ENCODE measurements around the gene SORBS2.
A peak's percentile ranks its signal among the peaks of the same experiment; 100 is the strongest.

The SORBS2 gene

DNA sequence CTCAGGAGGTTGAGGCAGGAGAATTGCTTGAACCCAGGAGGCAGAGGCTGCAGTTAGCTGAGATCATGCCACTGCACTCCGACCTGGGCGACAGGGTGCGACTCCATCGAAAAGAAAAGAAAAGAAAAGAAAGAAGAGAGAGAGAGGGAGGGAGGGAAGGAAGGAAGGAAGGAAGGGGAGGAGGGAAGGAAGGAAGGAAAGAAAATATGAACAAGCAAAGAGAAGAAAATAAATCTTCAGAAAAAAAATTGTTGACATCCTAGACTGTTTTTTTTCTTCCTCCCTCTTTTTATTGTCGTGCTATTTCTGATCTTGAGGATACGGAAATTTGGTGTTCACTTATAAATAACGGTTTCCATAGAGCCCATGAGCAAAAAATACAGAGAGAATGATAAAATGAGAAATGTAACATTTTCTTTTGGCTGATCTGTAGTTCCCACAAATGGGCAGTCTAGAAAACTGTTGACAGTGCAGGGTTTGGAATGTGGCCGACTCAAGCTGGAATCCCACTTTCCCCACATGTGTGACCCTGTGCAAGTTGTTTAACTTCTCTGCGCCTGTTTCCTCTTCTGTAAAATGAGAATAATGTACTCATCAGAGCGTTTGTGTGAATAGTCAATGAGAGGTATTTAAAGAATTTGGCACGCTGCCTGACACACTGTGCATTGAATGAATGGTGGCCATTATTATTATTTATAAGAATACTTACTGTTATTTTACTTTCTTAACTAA lies 19.4 kb downstream of the SORBS2 start:
- DNase-seq (ENCODE audit: insufficient read length, low spot score) = no peak
- FAIRE-seq = peak; percentile 41
- no peak for TF ChIP-seq CTCF (IDR thresholded peaks at IDR 0.05; ENCODE audit: insufficient read depth, missing control alignments)

DNA sequence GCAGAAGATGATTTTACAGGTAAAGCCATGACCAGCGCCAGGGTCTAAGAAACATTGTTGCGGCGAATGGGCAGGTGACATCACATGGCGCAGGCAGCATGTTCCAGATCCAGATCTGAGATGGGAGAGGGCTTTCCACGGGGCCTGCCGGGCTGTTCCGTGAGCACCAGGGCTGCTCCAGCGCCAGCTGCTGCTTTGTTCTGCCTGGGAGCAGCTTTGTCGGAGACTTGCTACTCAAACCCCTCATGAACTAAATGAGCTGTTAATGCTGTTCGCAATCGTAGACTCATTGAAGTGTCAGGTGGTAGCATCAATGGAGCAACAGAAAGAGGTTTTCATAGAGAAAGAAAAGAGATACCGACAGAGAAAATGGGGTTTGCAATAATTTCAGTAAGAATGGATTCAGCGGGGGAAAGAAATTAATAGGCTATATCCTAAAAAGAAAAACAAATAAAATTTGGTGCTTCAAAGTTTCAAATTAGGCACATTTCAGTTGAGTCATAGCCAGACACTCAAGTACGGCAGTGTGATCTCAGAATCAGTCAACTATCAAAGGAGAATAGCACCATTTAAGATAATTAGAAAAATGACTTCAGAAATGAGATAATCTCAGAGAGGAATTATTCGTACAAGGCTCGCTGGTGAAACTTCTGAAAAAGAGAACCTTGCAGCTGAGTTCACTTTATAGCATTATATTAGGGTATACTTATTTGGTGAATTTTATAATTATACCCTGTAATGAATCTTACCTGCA lies 23.9 kb downstream of the SORBS2 start:
- DNase-seq (ENCODE audit: insufficient read length, low spot score) (no peak), FAIRE-seq (no peak)
- no peak for TF ChIP-seq CTCF (IDR thresholded peaks at IDR 0.05; ENCODE audit: insufficient read depth, missing control alignments)

- DNase-seq (ENCODE audit: insufficient read length, low spot score) (no peak), FAIRE-seq (peak; percentile 91)
- TF ChIP-seq CTCF (IDR thresholded peaks at IDR 0.05; ENCODE audit: insufficient read depth, missing control alignments) = no peak
Observed at GRCh38 chr4:185786422-185786821, 25.6 kb downstream of the SORBS2 start.

- FAIRE-seq = no peak
Observed at GRCh38 chr4:185783574-185783973, 28.4 kb downstream of the SORBS2 start.

GRCh38 chr4:185782523-185782922 lies 29.5 kb downstream of the SORBS2 start:
- no peak for FAIRE-seq
- DNase-seq (ENCODE audit: insufficient read length, low spot score) = no peak
- TF ChIP-seq CTCF (IDR thresholded peaks at IDR 0.05; ENCODE audit: insufficient read depth, missing control alignments) = no peak

More at GRCh38 chr4:185783574-185783973, 28.4 kb downstream of the SORBS2 start:
- DNase-seq (ENCODE audit: insufficient read length, low spot score) = no peak
- no peak for TF ChIP-seq CTCF (IDR thresholded peaks at IDR 0.05; ENCODE audit: insufficient read depth, missing control alignments)

DNA sequence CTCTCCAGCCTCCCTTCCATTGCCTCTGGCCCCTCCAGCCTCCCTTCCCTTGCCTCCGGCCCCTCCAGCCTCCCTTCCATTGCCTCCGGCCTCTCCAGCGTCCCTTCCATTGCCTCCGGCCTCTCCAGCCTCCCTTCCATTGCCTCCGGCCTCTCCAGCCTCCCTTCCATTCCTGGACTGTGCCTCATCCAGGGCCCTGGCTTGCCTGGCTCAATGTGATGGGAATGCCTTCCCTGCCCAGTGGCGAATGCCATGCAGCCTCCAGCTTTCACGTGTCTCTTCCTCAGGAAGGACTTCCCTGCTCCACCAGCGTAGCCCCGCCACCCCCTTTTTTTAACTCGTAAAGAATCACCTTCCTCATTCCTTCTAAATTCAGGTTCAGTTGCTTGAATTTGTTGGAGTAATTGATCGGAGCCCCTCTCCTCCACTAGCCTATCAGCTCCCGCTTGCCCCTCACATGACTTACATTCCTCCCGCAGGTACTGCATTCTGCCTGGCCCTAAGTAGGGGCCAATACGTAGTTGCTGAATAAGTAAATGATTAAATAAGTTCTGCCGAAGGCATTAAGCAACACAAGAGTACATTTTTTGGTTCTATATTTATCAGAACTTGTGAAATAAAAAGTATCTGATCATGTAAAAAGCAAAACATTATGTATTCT lies 30.3 kb downstream of the SORBS2 start:
- FAIRE-seq (no peak), DNase-seq (ENCODE audit: insufficient read length, low spot score) (no peak)
- no peak for TF ChIP-seq CTCF (IDR thresholded peaks at IDR 0.05; ENCODE audit: insufficient read depth, missing control alignments)

All from D721Med (cell line).